Transverse colon (tissue), 4 donors: ENCODE data around the gene APOL3. TPM values are rescaled to one million over a fixed set of nuclear protein-coding genes. Genes with fewer than 3 reads are reported as not detected.
"Not testable (repeated sequence)": the region's sequence is repeated elsewhere in the genome, so short reads cannot be mapped to it uniquely, and the experiment has no call there.

Experiments used
- DNase-seq: peaks from one replicate; pipeline ENCODE4 v3.0.0-alpha.2; 2019
- H3K27ac ChIP-seq, 4 donors: fragments of 200-600 bp; sonication (generic); 2 replicates each; pipeline ENCODE4 v1.5.1; 2016 to 2018; ENCODE audit warnings: inconsistent platforms in 4 of 4
- H3K27me3 ChIP-seq: fragments of 200-600 bp; sonication (generic); 2 replicates; pipeline ENCODE4 v1.5.1; 2017; ENCODE audit warnings: inconsistent platforms
- H3K36me3 ChIP-seq, 4 donors: fragments of 200-600 bp; sonication (generic); 2 replicates each; pipeline ENCODE4 v1.5.1; 2017 to 2019; ENCODE audit warnings: inconsistent platforms in 4 of 4
- H3K4me1 ChIP-seq, 4 donors: fragments of 200-600 bp; sonication (generic); 2 replicates each; pipeline ENCODE4 v1.5.1; 2017 to 2020; ENCODE audit warnings: inconsistent platforms in 4 of 4
- H3K4me3 ChIP-seq, 4 donors: fragments of 200-600 bp; sonication (generic); 1 replicate in 1 of 4; 2 replicates in 3 of 4; pipeline versions ENCODE4 v1.5.1 to v1.6.1; 2017 to 2019; ENCODE audit warnings: inconsistent platforms in 4 of 4
- H3K9me3 ChIP-seq, 2 donors: fragments of 200-600 bp; sonication (generic); 2 replicates each; pipeline ENCODE4 v1.5.1; 2017 to 2019; ENCODE audit warnings: inconsistent platforms in 2 of 2
- EP300 ChIP-seq: sonication (generic); formaldehyde crosslinking; IDR thresholded peaks from one replicate; pipeline ENCODE4 v1.6.1; 2017; ENCODE audit warnings: antibody characterized with exemption, low read depth
- POLR2A ChIP-seq: fragments of 450-650 bp; IDR thresholded peaks from one replicate; pipeline ENCODE4 v1.6.1; 2016; ENCODE audit warnings: antibody characterized with exemption, mild to moderate bottlenecking, moderate library complexity
- POLR2AphosphoS5 ChIP-seq, 3 donors: sonication (generic); formaldehyde crosslinking; IDR thresholded peaks; one replicate each; pipeline ENCODE4 v1.6.1; 2016; ENCODE audit warnings: antibody characterized with exemption in 3 of 3
- WGBS, 2 donors: methylation state at CpG; one replicate each; pipeline ENCODE4 v1.1.5; 2018; ENCODE audit warnings: low coverage in 1 of 2; 5-methylcytosine and 5-hydroxymethylcytosine counted together
- in situ Hi-C, 4 donors: fragments of 200-750 bp; cut with MboI; loops; one replicate each; pipeline versions ENCODE4 v1.15.0 to v1.15.1; 2017; ENCODE audit warnings: low sequenced_read_pairs in 3 of 4, low pct_ligation_motif_present in 1 of 4, low pct_unique_long_range_greater_than_20kb in 1 of 4
- intact Hi-C: fragments of 100-400 bp; cut with DNase I; formaldehyde crosslinking; loops from one replicate; pipeline ENCODE4 v1.15.1; 2023; ENCODE audit warnings: low total_unique reads
- total RNA-seq, 4 donors: library from RNA; depleted of rRNA; stranded (reverse); fragments of >200 nt; gene quantifications; one replicate each; pipeline ENCODE4 v1.1.0, GENCODE V29; 2016
- TF ChIP-seq, protein P1 (sequence below), 5 experiments: fragments of 200-600 bp in 3 of 5; fragments of 450-650 bp in 2 of 5; sonication (generic) in 3 of 5; IDR thresholded peaks; 1 replicate in 2 of 5; 2 replicates in 3 of 5; pipeline ENCODE4 v1.5.1; 2016 to 2017; ENCODE audit warnings: antibody characterized with exemption in 5 of 5, inconsistent platforms in 3 of 5, mild to moderate bottlenecking in 2 of 5, moderate library complexity in 1 of 5

APOL3 gene
- total RNA-seq, 4 donors from 2014 or later: 8.7 to 53.9 (median 19.4) TPM

- no peaks in the 10 kb centered on the region for H3K9me3 ChIP-seq
- DNase-seq: no peak
- in situ Hi-C loops: no loop called here
- 63 to 84% methylated on average over 1 of the region's 1 CpG for WGBS, 2 donors
- H3K4me1 ChIP-seq: peaks cover 0 to 29% (median 7%) of the 10 kb centered on the region in 4 donors
- TF ChIP-seq POLR2AphosphoS5 (IDR thresholded peaks at IDR 0.05): no peak
- no peak for TF ChIP-seq POLR2A
- no peak for TF ChIP-seq EP300
- TF ChIP-seq, protein P1, sequence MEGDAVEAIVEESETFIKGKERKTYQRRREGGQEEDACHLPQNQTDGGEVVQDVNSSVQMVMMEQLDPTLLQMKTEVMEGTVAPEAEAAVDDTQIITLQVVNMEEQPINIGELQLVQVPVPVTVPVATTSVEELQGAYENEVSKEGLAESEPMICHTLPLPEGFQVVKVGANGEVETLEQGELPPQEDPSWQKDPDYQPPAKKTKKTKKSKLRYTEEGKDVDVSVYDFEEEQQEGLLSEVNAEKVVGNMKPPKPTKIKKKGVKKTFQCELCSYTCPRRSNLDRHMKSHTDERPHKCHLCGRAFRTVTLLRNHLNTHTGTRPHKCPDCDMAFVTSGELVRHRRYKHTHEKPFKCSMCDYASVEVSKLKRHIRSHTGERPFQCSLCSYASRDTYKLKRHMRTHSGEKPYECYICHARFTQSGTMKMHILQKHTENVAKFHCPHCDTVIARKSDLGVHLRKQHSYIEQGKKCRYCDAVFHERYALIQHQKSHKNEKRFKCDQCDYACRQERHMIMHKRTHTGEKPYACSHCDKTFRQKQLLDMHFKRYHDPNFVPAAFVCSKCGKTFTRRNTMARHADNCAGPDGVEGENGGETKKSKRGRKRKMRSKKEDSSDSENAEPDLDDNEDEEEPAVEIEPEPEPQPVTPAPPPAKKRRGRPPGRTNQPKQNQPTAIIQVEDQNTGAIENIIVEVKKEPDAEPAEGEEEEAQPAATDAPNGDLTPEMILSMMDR (IDR thresholded peaks at IDR 0.05): no peak
- H3K27ac ChIP-seq: no peak overlapping the region
- intact Hi-C loops: no loop called here
- H3K4me3 ChIP-seq: no peak overlapping the region
- H3K27me3 ChIP-seq: no peaks in the 10 kb centered on the region
- no peaks in the 10 kb centered on the region for H3K36me3 ChIP-seq
Measured at GRCh38 chr22:36164621-36165020, 4.1 kb upstream of the APOL3 start.

DNA sequence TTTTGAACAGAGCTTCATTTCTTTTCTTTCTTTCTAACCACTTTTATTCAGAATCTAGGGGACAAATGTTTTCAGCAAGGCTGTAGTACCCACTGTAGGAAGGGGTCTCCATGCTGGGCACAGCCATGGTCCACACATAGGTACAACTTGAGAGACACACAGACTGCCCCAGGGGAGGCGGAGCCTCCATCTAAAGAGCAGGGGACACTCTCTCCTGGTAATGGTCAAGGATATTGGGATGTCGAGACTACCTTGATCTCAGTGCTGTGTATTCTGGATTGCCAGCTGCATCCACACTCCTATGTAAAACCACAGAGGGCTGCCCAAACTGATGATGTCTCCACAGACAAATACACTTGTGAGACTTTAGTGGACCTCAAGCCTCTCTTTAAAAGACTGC is 2.9 kb upstream of the APOL3 start:
- Histone ChIP-seq H3K4me3 (no peak overlapping the region), H3K4me1 (peaks cover 0 to 40% (median 10%) of the 10 kb centered on the region in 4 donors), H3K36me3 (no peaks in the 10 kb centered on the region), H3K9me3 (no peaks in the 10 kb centered on the region), H3K27ac (peak overlapping the region; percentile 38 to 95 (median 69)), H3K27me3 (no peaks in the 10 kb centered on the region)
- WGBS, 2 donors: 92% methylated on average over 2 of the region's 2 CpGs; no CpG with 5 or more reads in 1 of the 2 donors
- intact Hi-C loops (no loop called here), in situ Hi-C loops (no loop called here)
- TF ChIP-seq POLR2A (no peak), POLR2AphosphoS5 (IDR thresholded peaks at IDR 0.05) (no peak), EP300 (no peak)
- TF ChIP-seq, protein P1 (IDR thresholded peaks at IDR 0.05): no peak
- no peak for DNase-seq

DNA sequence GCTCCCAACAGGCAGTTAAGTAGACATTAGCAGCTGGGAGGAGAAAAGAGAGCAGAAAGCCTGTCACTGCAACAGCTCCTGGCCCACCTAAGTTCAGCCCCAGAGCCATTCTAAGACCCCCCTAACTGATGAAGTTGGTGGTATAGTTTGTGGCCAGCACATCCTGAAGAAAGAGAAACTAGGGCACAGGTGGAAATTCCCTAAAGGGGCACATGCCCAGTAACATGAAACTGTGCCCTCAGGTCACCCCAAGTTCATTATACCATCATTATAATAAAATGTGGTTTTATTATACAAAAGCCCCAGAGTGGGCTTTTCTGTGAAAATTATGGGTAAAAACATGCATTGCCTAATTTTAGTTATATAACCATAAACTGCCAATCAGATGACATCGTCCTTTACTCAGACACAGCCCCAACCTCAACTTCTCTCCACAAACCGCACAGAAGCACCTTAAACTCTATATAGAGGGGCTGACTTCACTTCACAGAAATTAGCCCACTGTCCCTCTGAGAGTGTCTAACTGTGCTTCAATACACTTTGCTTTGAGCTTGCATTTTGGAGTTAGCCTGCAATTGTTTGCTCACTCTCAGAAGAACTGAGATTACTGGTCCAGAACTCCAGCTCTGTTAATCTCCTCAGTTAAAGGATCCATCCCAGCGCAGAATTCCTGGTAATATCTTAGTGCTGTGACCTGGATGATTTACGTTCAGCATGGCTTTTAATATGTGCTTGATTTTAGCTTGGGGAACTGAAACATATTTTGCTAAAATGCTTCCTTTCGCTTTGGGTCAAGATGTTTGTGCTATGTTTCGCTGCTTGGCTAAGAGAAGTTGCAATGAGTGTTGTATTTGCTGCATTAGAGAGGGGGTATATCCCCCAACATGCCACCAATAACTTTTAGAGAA is 1.8 kb upstream of the APOL3 start:
- H3K9me3 ChIP-seq: no peaks in the 10 kb centered on the region
- no peaks in the 10 kb centered on the region for H3K27me3 ChIP-seq
- H3K27ac ChIP-seq: peak overlapping the region; percentile 38 to 95 (median 69)
- intact Hi-C loops (no loop called here), in situ Hi-C loops (no loop called here)
- WGBS, 2 donors: 64 to 74% methylated on average over 6 of the region's 6 CpGs
- DNase-seq: no peak
- TF ChIP-seq, protein P1 (IDR thresholded peaks at IDR 0.05): no peak
- TF ChIP-seq EP300: no peak
- H3K4me1 ChIP-seq: peaks cover 2 to 51% (median 17%) of the 10 kb centered on the region in 4 donors
- H3K4me3 ChIP-seq: no peak overlapping the region
- H3K36me3 ChIP-seq: no peaks in the 10 kb centered on the region

DNA sequence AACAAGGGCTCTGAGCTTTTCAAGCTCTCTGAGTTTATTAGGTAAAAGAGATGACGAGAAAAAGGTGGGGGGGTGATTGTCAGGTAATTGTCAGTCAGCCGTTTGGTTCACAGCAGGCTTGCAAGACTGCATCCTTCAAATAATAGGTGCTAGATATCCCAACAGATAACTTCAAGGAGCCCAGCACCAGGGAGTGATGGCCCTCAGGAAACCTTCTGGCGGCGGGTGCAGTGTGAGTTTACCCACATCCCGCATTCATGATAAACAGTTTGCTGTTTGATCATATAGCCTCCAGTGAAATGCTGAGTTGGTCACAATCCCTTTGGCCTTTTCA is 1.2 kb upstream of the APOL3 start:
- Histone ChIP-seq H3K4me1 (peaks cover 5 to 53% (median 20%) of the 10 kb centered on the region in 4 donors), H3K27ac (peak overlapping the region; percentile 38 to 95 (median 88))
- intact Hi-C loops, in situ Hi-C loops, H3K4me3 ChIP-seq, H3K9me3 ChIP-seq, H3K27me3 ChIP-seq, DNase-seq, H3K36me3 ChIP-seq: not testable (repeated sequence)
- 65 to 83% methylated on average over 1 to 5 of the region's 5 CpGs for WGBS, 2 donors
